Neural progenitor cell (in vitro differentiated cells): Measurements from ENCODE around the gene DDX10. TPM values are rescaled to one million over a fixed set of nuclear protein-coding genes. Genes with fewer than 3 reads are reported as not detected.

Source experiments
- DNase-seq: peaks from one replicate; pipeline ENCODE4 v3.0.0-alpha.2; 2016; ENCODE audit warnings: low spot score
- H2AFZ ChIP-seq: fragments of 200-600 bp; sonication (generic); replicated peaks from 2 replicates; pipeline ENCODE4 v1.6.1; 2016; ENCODE audit warnings: antibody characterized with exemption
- H3F3A ChIP-seq: fragments of 200-600 bp; sonication (generic); 2 replicates; pipeline ENCODE4 v1.6.1; 2016; ENCODE audit warnings: antibody characterized with exemption, low read depth
- H3K27ac ChIP-seq: fragments of 200-600 bp; sonication (generic); 2 replicates; pipeline ENCODE4 v1.5.1; 2016; ENCODE audit warnings: mild to moderate bottlenecking
- H3K27me3 ChIP-seq: fragments of 200-600 bp; sonication (generic); 2 replicates; pipeline ENCODE4 v1.6.1; 2016; ENCODE audit warnings: mild to moderate bottlenecking, moderate library complexity
- H3K36me3 ChIP-seq: fragments of 200-600 bp; sonication (generic); 2 replicates; pipeline ENCODE4 v1.5.1; 2016
- H3K4me1 ChIP-seq: fragments of 200-600 bp; sonication (generic); 2 replicates; pipeline ENCODE4 v1.6.1; 2016; ENCODE audit warnings: mixed run types
- H3K4me2 ChIP-seq: fragments of 200-600 bp; sonication (generic); 2 replicates; pipeline ENCODE4 v1.6.1; 2016
- H3K4me3 ChIP-seq: fragments of 200-600 bp; sonication (generic); 2 replicates; pipeline ENCODE4 v1.5.1; 2016
- H3K79me2 ChIP-seq: fragments of 200-600 bp; sonication (generic); 2 replicates; pipeline ENCODE4 v1.6.1; 2016; ENCODE audit warnings: low read depth
- H3K9ac ChIP-seq: fragments of 200-600 bp; sonication (generic); 2 replicates; pipeline ENCODE4 v1.6.1; 2016
- H3K9me3 ChIP-seq: fragments of 200-600 bp; sonication (generic); 2 replicates; pipeline ENCODE4 v1.5.1; 2016; ENCODE audit warnings: low read depth
- H4K20me1 ChIP-seq: fragments of 200-600 bp; sonication (generic); 2 replicates; pipeline ENCODE4 v1.6.1; 2016; ENCODE audit warnings: low read depth
- H3K27ac Mint-ChIP-seq: 3 replicates; pipeline ENCODE4 v1.8.0; 2021; ENCODE audit warnings: mixed read lengths
- H3K27me3 Mint-ChIP-seq: 2 replicates; pipeline ENCODE4 v1.8.0; 2022; ENCODE audit warnings: low read depth, mild to moderate bottlenecking, inconsistent platforms, moderate library complexity, mixed read lengths; ENCODE audit not compliant: insufficient read depth
- H3K36me3 Mint-ChIP-seq: 3 replicates; pipeline ENCODE4 v1.8.0; 2021; ENCODE audit warnings: mixed read lengths
- H3K4me1 Mint-ChIP-seq: 3 replicates; pipeline ENCODE4 v1.8.0; 2021; ENCODE audit warnings: mixed read lengths
- H3K4me3 Mint-ChIP-seq: 3 replicates; pipeline ENCODE4 v1.8.0; 2021; ENCODE audit warnings: mild to moderate bottlenecking, moderate library complexity, mixed read lengths
- H3K9me3 Mint-ChIP-seq: 3 replicates; pipeline ENCODE4 v1.8.0; 2020; ENCODE audit warnings: mixed read lengths
- CTCF ChIP-seq: fragments of 200-600 bp; sonication (generic); IDR thresholded peaks from 2 replicates; pipeline ENCODE4 v1.5.1; 2017; ENCODE audit warnings: antibody characterized with exemption, mild to moderate bottlenecking
- EZH2 ChIP-seq: fragments of 200-600 bp; sonication (generic); IDR thresholded peaks from 2 replicates; pipeline ENCODE4 v1.6.1; 2017; ENCODE audit warnings: antibody characterized with exemption, mild to moderate bottlenecking, moderate library complexity
- EZH2phosphoT487 ChIP-seq: fragments of 200-600 bp; sonication (generic); IDR thresholded peaks from 2 replicates; pipeline ENCODE4 v1.6.1; 2017; ENCODE audit warnings: antibody characterized with exemption
- total RNA-seq: library from RNA; depleted of rRNA; stranded (reverse); fragments of >200 nt; gene quantifications from 2 replicates; pipeline ENCODE4 v1.2.3, GENCODE V29; 2015; ENCODE audit warnings: low replicate concordance

The DDX10 gene
- total RNA-seq, 1 donor from 2014 or later, result 34.1 TPM

GRCh38 chr11:108705061-108705460 lies 40.2 kb downstream of the DDX10 start:
- Histone ChIP-seq H3K4me3 (no peak overlapping the region), H3K79me2 (no peaks in the 10 kb centered on the region), H3K9ac (no peak overlapping the region), H2AFZ (no peak overlapping the region), H3K36me3 (peaks cover 27% of the 10 kb centered on the region), H3K27me3 (no peaks in the 10 kb centered on the region), H3K27ac (no peak overlapping the region), H3F3A (no peaks in the 10 kb centered on the region), H3K9me3 (peaks cover 6% of the 10 kb centered on the region), H4K20me1 (no peaks in the 10 kb centered on the region), H3K4me2 (no peak overlapping the region), H3K4me1 (no peaks in the 10 kb centered on the region)
- peaks cover 52% of the 10 kb centered on the region for H3K36me3 Mint-ChIP-seq
- H3K27ac Mint-ChIP-seq, result no peak overlapping the region
- H3K4me3 Mint-ChIP-seq, result no peak overlapping the region
- no peak for TF ChIP-seq CTCF
- TF ChIP-seq EZH2, result no peak
- TF ChIP-seq EZH2phosphoT487, result no peak
- DNase-seq, result no peak
- H3K9me3 Mint-ChIP-seq, result peaks cover 17% of the 10 kb centered on the region
- no peaks in the 10 kb centered on the region for H3K4me1 Mint-ChIP-seq
- no peaks in the 10 kb centered on the region for H3K27me3 Mint-ChIP-seq

GRCh38 chr11:108708173-108708572 lies 43.3 kb downstream of the DDX10 start:
- no peaks in the 10 kb centered on the region for H3K4me1 Mint-ChIP-seq
- H4K20me1 ChIP-seq, result no peaks in the 10 kb centered on the region
- no peak overlapping the region for H3K4me2 ChIP-seq
- no peaks in the 10 kb centered on the region for H3K4me1 ChIP-seq
- peaks cover 6% of the 10 kb centered on the region for H3K9me3 ChIP-seq
- no peak overlapping the region for H3K27ac Mint-ChIP-seq
- H3K36me3 ChIP-seq, result peaks cover 27% of the 10 kb centered on the region
- no peaks in the 10 kb centered on the region for H3F3A ChIP-seq
- no peak overlapping the region for H2AFZ ChIP-seq
- TF ChIP-seq EZH2, result no peak
- TF ChIP-seq EZH2phosphoT487, result no peak
- TF ChIP-seq CTCF, result no peak
- H3K36me3 Mint-ChIP-seq, result peaks cover 59% of the 10 kb centered on the region
- H3K4me3 Mint-ChIP-seq, result no peak overlapping the region
- H3K27me3 ChIP-seq, result no peaks in the 10 kb centered on the region
- DNase-seq, result no peak
- H3K9me3 Mint-ChIP-seq, result peaks cover 22% of the 10 kb centered on the region
- no peak overlapping the region for H3K4me3 ChIP-seq
- H3K9ac ChIP-seq, result no peak overlapping the region
- H3K27ac ChIP-seq, result no peak overlapping the region
- H3K79me2 ChIP-seq, result no peaks in the 10 kb centered on the region
- no peaks in the 10 kb centered on the region for H3K27me3 Mint-ChIP-seq

GRCh38 chr11:108709741-108710140 lies 44.9 kb downstream of the DDX10 start:
- no peak overlapping the region for H3K4me3 ChIP-seq
- H3K4me2 ChIP-seq, result no peak overlapping the region
- H2AFZ ChIP-seq, result no peak overlapping the region
- no peaks in the 10 kb centered on the region for H3K4me1 ChIP-seq
- peaks cover 27% of the 10 kb centered on the region for H3K36me3 ChIP-seq
- no peak overlapping the region for H3K9ac ChIP-seq
- H3K27me3 Mint-ChIP-seq, result peaks cover 2% of the 10 kb centered on the region
- TF ChIP-seq CTCF (no peak), EZH2phosphoT487 (no peak), EZH2 (no peak)
- H3K27ac Mint-ChIP-seq, result no peak overlapping the region
- H3K4me3 Mint-ChIP-seq, result no peak overlapping the region
- no peak overlapping the region for H3K27ac ChIP-seq
- no peak for DNase-seq
- H3K9me3 Mint-ChIP-seq, result peaks cover 22% of the 10 kb centered on the region
- no peaks in the 10 kb centered on the region for H3K79me2 ChIP-seq
- H3F3A ChIP-seq, result no peaks in the 10 kb centered on the region
- H3K36me3 Mint-ChIP-seq, result peaks cover 61% of the 10 kb centered on the region
- no peaks in the 10 kb centered on the region for H3K4me1 Mint-ChIP-seq
- H3K27me3 ChIP-seq, result no peaks in the 10 kb centered on the region
- H3K9me3 ChIP-seq, result peaks cover 6% of the 10 kb centered on the region
- no peaks in the 10 kb centered on the region for H4K20me1 ChIP-seq
